ENCODE data around the gene COL9A1. TPM values are rescaled to one million over a fixed set of nuclear protein-coding genes. Genes with fewer than 3 reads are reported as not detected.
"Not testable (repeated sequence)": the region's sequence is repeated elsewhere in the genome, so short reads cannot be mapped to it uniquely, and the experiment has no call there.

COL9A1 gene
- total RNA-seq (2022) = not detected in 2 replicates
- percentile 4 among the genes with signal in this experiment for Bru-seq, nascent RNA
- not detected for BruChase-seq, experiment 1, labeled RNA remaining after a 6-hour chase
- not detected for BruChase-seq, experiment 2, labeled RNA remaining after a 2-hour chase
- long read RNA-seq = 0 reads

DNA sequence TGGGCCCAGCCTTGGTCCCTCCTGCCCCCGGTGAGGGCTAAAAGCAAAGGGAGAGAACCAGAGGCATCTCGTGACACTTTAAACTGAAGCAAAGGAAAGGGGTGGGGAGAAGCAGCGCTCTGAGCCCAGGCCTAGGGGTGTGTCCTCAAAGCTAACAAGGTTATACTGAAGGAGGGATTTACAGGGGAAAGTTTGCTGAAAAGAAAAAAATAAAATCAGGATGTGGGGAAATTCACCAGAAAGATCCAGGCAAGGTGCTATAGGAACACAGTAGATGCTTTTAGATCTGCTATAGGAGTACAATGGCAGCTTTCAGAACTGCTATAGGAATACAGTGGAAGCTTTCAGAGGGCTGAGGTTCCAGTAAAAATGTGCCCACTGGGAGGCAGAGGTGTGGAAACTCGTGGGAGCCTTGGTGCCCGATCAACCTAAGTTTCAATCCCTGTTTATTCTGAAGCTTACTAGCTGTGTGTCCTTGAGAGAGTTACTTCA is at the start of gene COL9A1:
TSS of gene COL9A1 (minus strand) at position 51 of the 492 bp plus-strand sequence. CDS start 160 bp downstream, outside the sequence.
- Mint-ChIP-seq H3K4me3 (ENCODE audit: low read depth, unreplicated experiment) (no peak within 1 kb of the TSS), H3K9me3 (ENCODE audit: low read depth, unreplicated experiment) (no peaks in the 10 kb centered on the region), H3K27me3 (ENCODE audit: unreplicated experiment) (peaks cover 73% of the 10 kb centered on the region), H3K4me1 (ENCODE audit: low read depth, unreplicated experiment) (no peaks in the 10 kb centered on the region), H3K27ac (ENCODE audit: unreplicated experiment) (no peak within 1 kb of the TSS), H3K36me3 (ENCODE audit: insufficient read depth, unreplicated experiment) (no peaks in the 10 kb centered on the region)
- intact Hi-C loops (cut with micrococcal nuclease; ENCODE audit: unreplicated experiment) = no loop called here
- DNase-seq = no peak
- CTCF ChIA-PET = no interaction called here
- TF ChIP-seq, protein P1, sequence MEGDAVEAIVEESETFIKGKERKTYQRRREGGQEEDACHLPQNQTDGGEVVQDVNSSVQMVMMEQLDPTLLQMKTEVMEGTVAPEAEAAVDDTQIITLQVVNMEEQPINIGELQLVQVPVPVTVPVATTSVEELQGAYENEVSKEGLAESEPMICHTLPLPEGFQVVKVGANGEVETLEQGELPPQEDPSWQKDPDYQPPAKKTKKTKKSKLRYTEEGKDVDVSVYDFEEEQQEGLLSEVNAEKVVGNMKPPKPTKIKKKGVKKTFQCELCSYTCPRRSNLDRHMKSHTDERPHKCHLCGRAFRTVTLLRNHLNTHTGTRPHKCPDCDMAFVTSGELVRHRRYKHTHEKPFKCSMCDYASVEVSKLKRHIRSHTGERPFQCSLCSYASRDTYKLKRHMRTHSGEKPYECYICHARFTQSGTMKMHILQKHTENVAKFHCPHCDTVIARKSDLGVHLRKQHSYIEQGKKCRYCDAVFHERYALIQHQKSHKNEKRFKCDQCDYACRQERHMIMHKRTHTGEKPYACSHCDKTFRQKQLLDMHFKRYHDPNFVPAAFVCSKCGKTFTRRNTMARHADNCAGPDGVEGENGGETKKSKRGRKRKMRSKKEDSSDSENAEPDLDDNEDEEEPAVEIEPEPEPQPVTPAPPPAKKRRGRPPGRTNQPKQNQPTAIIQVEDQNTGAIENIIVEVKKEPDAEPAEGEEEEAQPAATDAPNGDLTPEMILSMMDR (IDR thresholded peaks at IDR 0.05; ENCODE audit: unreplicated experiment) = no peak
- no TSS peak for BruUV-seq (replicated peaks)

DNA sequence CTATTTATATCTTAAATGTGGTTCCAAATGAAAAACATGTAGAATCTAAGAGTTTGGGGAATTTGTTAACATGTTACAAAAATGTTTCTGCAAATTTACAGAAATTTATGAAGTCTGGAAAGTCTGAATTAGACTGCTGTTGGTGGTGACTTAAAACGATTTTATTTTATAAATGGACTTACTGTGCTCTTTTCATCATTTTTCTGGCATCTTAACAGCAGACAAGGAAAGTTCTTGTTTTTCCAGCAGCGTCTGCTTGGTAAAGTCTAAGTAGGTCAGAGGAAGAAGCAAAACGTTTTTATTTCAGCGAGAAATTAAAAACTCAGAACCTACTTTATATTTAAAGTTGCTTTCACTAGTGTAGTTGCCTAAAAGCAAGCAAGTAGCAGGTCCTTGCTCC is 48.6 kb upstream of the COL9A1 start:
- Mint-ChIP-seq H3K27me3 (ENCODE audit: unreplicated experiment) (peaks cover 10% of the 10 kb centered on the region), H3K4me1 (ENCODE audit: low read depth, unreplicated experiment) (peaks cover 10% of the 10 kb centered on the region), H3K36me3 (ENCODE audit: insufficient read depth, unreplicated experiment) (no peaks in the 10 kb centered on the region), H3K27ac (ENCODE audit: unreplicated experiment) (no peak overlapping the region), H3K4me3 (ENCODE audit: low read depth, unreplicated experiment) (no peak overlapping the region), H3K9me3 (ENCODE audit: low read depth, unreplicated experiment) (no peaks in the 10 kb centered on the region)
- intact Hi-C loops (cut with micrococcal nuclease; ENCODE audit: unreplicated experiment) = loop anchor here (5.0 kb wide), 1 partner anchor 39 kb away; no protein-coding TSS in a partner anchor
- CTCF ChIA-PET = no interaction called here
- DNase-seq = no peak
- BruUV-seq (replicated peaks) = no TSS peak
- TF ChIP-seq, protein P1 (IDR thresholded peaks at IDR 0.05; ENCODE audit: unreplicated experiment) = no peak

DNA sequence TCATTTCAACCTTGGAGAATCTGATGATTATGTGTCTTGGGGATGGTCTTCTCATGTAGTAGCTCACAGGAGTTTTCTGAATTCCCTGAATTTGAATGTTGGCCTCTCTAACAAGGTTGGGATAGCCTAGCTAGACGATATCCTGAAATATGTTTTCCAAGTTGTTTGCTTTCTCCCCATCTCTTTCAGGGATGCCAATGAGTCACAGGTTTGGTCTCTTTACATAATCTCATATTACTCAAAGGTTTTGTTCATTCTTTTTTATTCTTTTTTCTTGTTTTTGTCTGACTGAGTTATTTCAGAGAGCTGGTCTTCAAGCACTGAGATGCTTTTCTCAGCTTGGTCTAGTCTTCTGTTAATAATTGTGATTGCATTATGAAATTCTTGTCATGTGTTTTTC is 42.7 kb upstream of the COL9A1 start:
- Mint-ChIP-seq H3K9me3 (ENCODE audit: low read depth, unreplicated experiment) (no peaks in the 10 kb centered on the region), H3K36me3 (ENCODE audit: insufficient read depth, unreplicated experiment) (no peaks in the 10 kb centered on the region), H3K27ac (ENCODE audit: unreplicated experiment) (no peak overlapping the region), H3K27me3 (ENCODE audit: unreplicated experiment) (peaks cover 66% of the 10 kb centered on the region), H3K4me3 (ENCODE audit: low read depth, unreplicated experiment) (no peak overlapping the region), H3K4me1 (ENCODE audit: low read depth, unreplicated experiment) (peaks cover 11% of the 10 kb centered on the region)
- intact Hi-C loops (cut with micrococcal nuclease; ENCODE audit: unreplicated experiment) = no loop called here
- CTCF ChIA-PET = interaction anchor here (1.8 kb wide), 1 partner anchor 9 kb away, joined by 6 read pairs; no protein-coding TSS in a partner anchor
- TF ChIP-seq, protein P1 (IDR thresholded peaks at IDR 0.05; ENCODE audit: unreplicated experiment) = no peak
- BruUV-seq (replicated peaks) = no TSS peak
- no peak for DNase-seq

DNA sequence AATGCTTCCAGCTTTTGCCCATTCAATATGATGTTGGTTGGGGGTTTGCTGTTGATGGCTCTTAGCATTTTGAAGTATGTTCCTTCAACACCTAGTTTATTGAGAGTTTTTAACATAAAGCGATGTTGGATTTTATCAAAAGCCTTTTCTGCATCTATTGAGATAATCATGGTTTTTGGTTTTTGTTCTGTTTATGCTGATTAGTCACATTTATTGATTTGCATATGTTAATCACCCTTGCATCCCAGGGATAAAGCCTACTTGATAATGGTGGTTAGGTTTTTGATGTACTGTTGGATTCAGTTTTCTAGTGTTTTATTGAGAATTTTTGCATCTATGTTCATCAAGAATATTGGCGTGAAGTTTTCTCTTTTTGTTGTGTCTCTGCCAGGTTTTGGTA is 40.4 kb upstream of the COL9A1 start:
- no peaks in the 10 kb centered on the region for H3K9me3 Mint-ChIP-seq (ENCODE audit: low read depth, unreplicated experiment)
- no peak overlapping the region for H3K4me3 Mint-ChIP-seq (ENCODE audit: low read depth, unreplicated experiment)
- CTCF ChIA-PET = no interaction called here
- BruUV-seq (replicated peaks) = no TSS peak
- TF ChIP-seq, protein P1 (IDR thresholded peaks at IDR 0.05; ENCODE audit: unreplicated experiment) = no peak
- no peaks in the 10 kb centered on the region for H3K36me3 Mint-ChIP-seq (ENCODE audit: insufficient read depth, unreplicated experiment)
- peaks cover 66% of the 10 kb centered on the region for H3K27me3 Mint-ChIP-seq (ENCODE audit: unreplicated experiment)
- peaks cover 11% of the 10 kb centered on the region for H3K4me1 Mint-ChIP-seq (ENCODE audit: low read depth, unreplicated experiment)
- no peak for DNase-seq
- intact Hi-C loops (cut with micrococcal nuclease; ENCODE audit: unreplicated experiment) = no loop called here
- no peak overlapping the region for H3K27ac Mint-ChIP-seq (ENCODE audit: unreplicated experiment)

DNA sequence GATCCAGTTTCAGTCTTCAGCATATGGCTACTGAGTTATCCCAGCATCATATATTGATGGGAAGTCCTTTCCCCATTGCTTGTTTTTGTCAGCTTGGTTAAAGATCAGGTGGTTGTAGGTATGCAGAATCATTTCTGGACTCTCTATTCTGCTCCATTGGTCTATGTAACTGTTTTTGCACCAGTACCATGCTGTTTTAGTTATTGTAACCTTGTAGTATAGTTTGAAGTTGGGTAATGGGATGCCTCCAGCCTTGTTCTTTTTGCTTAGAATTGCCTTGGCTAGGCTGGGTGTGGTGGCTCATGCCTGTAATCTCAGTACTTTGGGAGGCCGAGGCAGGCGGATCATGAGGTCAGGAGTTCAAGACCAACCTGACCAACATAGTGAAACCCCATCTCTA is 36.9 kb upstream of the COL9A1 start:
- H3K27me3 Mint-ChIP-seq (ENCODE audit: unreplicated experiment) = peaks cover 68% of the 10 kb centered on the region
- intact Hi-C loops (cut with micrococcal nuclease; ENCODE audit: unreplicated experiment); DNase-seq; H3K36me3 Mint-ChIP-seq (ENCODE audit: insufficient read depth, unreplicated experiment); H3K27ac Mint-ChIP-seq (ENCODE audit: unreplicated experiment); H3K9me3 Mint-ChIP-seq (ENCODE audit: low read depth, unreplicated experiment); BruUV-seq (replicated peaks); H3K4me1 Mint-ChIP-seq (ENCODE audit: low read depth, unreplicated experiment); CTCF ChIA-PET; H3K4me3 Mint-ChIP-seq (ENCODE audit: low read depth, unreplicated experiment): not testable (repeated sequence)

All from Calu3 (cell line).